ENCODE results near the gene NINJ2.

DNA sequence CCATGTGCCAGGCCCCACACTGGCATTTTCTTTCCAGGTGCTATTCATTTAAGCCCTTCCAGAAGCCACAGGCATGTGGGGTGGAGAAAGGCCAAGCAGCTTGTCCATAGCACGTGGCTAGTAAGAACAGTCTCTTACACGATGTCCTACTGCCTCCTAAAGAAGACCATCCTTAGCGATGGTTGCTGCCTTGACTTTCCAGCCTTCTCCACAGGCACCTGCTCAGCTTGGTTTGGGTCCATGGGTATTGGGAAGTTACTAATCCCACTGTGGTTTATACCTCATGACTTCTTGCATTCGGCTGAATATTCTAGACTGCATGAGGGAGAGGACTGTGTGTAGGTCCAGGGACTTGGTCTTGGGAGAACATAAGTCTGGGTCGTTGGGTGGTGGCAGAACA is 49.2 kb downstream of the NINJ2 start:
- TF ChIP-seq, protein P1, sequence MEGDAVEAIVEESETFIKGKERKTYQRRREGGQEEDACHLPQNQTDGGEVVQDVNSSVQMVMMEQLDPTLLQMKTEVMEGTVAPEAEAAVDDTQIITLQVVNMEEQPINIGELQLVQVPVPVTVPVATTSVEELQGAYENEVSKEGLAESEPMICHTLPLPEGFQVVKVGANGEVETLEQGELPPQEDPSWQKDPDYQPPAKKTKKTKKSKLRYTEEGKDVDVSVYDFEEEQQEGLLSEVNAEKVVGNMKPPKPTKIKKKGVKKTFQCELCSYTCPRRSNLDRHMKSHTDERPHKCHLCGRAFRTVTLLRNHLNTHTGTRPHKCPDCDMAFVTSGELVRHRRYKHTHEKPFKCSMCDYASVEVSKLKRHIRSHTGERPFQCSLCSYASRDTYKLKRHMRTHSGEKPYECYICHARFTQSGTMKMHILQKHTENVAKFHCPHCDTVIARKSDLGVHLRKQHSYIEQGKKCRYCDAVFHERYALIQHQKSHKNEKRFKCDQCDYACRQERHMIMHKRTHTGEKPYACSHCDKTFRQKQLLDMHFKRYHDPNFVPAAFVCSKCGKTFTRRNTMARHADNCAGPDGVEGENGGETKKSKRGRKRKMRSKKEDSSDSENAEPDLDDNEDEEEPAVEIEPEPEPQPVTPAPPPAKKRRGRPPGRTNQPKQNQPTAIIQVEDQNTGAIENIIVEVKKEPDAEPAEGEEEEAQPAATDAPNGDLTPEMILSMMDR (IDR thresholded peaks at IDR 0.05; ENCODE audit: insufficient read depth, low read depth, low read length): no peak
- no peak for TF ChIP-seq EZH2 (IDR thresholded peaks at IDR 0.05; ENCODE audit: insufficient read depth, low read length)

All from astrocyte (in vitro differentiated cells and primary cell).